ENCODE measurements around the gene MCTP1. TPM values are rescaled to one million over a fixed set of nuclear protein-coding genes. Genes with fewer than 3 reads are reported as not detected.

The MCTP1 gene
- total RNA-seq, 1 experiment from 2014 or later, result 16.6 TPM

- DNase-seq (ENCODE audit: low read depth), result no peak
These were observed 575.6 kb downstream of the MCTP1 start for GRCh38 chr5:94709277-94709676.

- DNase-seq (ENCODE audit: low read depth), result peak; percentile 64
These were observed 577.5 kb downstream of the MCTP1 start for GRCh38 chr5:94707359-94707758.

- peak; percentile 34 for DNase-seq (ENCODE audit: low read depth)
These were observed 579.5 kb downstream of the MCTP1 start for GRCh38 chr5:94705427-94705826.

GRCh38 chr5:94702729-94703128, 582.2 kb downstream of the MCTP1 start:
- DNase-seq (ENCODE audit: low read depth), result no peak

GRCh38 chr5:94700592-94700991, 584.3 kb downstream of the MCTP1 start:
- DNase-seq (ENCODE audit: low read depth), result no peak

GRCh38 chr5:94699562-94699961, 585.3 kb downstream of the MCTP1 start:
- no peak for DNase-seq (ENCODE audit: low read depth)

- DNase-seq (ENCODE audit: low read depth), result no peak
These were observed 586.7 kb downstream of the MCTP1 start for GRCh38 chr5:94698197-94698596.

- no peak for DNase-seq (ENCODE audit: low read depth)
These were observed 590.2 kb downstream of the MCTP1 start for GRCh38 chr5:94694671-94695070.

GRCh38 chr5:94693845-94694370, 591.0 kb downstream of the MCTP1 start:
- no peak for DNase-seq (ENCODE audit: low read depth)

GRCh38 chr5:94693043-94693822, 591.7 kb downstream of the MCTP1 start:
- peak; percentile 90 for DNase-seq (ENCODE audit: low read depth)

GRCh38 chr5:94692581-94692980, 592.3 kb downstream of the MCTP1 start:
- DNase-seq (ENCODE audit: low read depth), result no peak

- DNase-seq (ENCODE audit: low read depth), result peak; percentile 50
These were observed 592.9 kb downstream of the MCTP1 start for GRCh38 chr5:94691949-94692348.

GRCh38 chr5:94691291-94691690, 593.6 kb downstream of the MCTP1 start:
- no peak for DNase-seq (ENCODE audit: low read depth)

- no peak for DNase-seq (ENCODE audit: low read depth)
These were observed 594.1 kb downstream of the MCTP1 start for GRCh38 chr5:94690778-94691177.

- DNase-seq (ENCODE audit: low read depth), result no peak
These were observed 595.0 kb downstream of the MCTP1 start for GRCh38 chr5:94689908-94690307.

GRCh38 chr5:94682814-94683520, 601.9 kb downstream of the MCTP1 start:
- DNase-seq (ENCODE audit: low read depth), result no peak

- no peak for DNase-seq (ENCODE audit: low read depth)
These were observed 608.8 kb downstream of the MCTP1 start for GRCh38 chr5:94675965-94676618.

- DNase-seq (ENCODE audit: low read depth), result peak; percentile 25
These were observed 610.2 kb downstream of the MCTP1 start for GRCh38 chr5:94674490-94675382.

- DNase-seq (ENCODE audit: low read depth), result no peak
These were observed 612.1 kb downstream of the MCTP1 start for GRCh38 chr5:94672746-94673145.

GRCh38 chr5:94670726-94671125, 614.2 kb downstream of the MCTP1 start:
- DNase-seq (ENCODE audit: low read depth), result no peak

GRCh38 chr5:94667937-94668336, 617.0 kb downstream of the MCTP1 start:
- no peak for DNase-seq (ENCODE audit: low read depth)
